HEK293T (cell line): Measurements from ENCODE around the gene LIMS2.

Source experiments
- CTCF ChIA-PET: fragments of 350-600 bp; formaldehyde crosslinking; extraction: SDS; loops from one replicate; lab custom pipeline; 2021; ENCODE audit warnings: antibody characterized with exemption, inconsistent platforms; lab: Yijun Ruan, JAX
- POLR2A ChIA-PET: fragments of 350-600 bp; formaldehyde crosslinking; extraction: SDS; loops from one replicate; lab custom pipeline; 2020; ENCODE audit warnings: antibody characterized with exemption, inconsistent platforms; lab: Yijun Ruan, JAX
- DNase-seq: peaks from one replicate; pipeline ENCODE4 v3.0.0; 2012; ENCODE audit warnings: mixed read lengths; ENCODE audit errors: extremely low spot score
- ARNT ChIP-seq: fragments of 450-650 bp; IDR thresholded peaks from 2 replicates; pipeline ENCODE4 v1.6.1; 2017; ENCODE audit warnings: mild to moderate bottlenecking
- BHLHE40 ChIP-seq: fragments of 450-650 bp; IDR thresholded peaks from 2 replicates; pipeline ENCODE4 v1.6.1; 2016; ENCODE audit warnings: mild to moderate bottlenecking, moderate library complexity, borderline replicate concordance
- CTBP1 ChIP-seq: fragments of 450-650 bp; IDR thresholded peaks from 2 replicates; pipeline ENCODE4 v1.6.1; 2016; ENCODE audit warnings: borderline replicate concordance
- ELF4 ChIP-seq: fragments of 450-650 bp; IDR thresholded peaks from 2 replicates; pipeline ENCODE4 v1.6.1; 2017; ENCODE audit warnings: antibody characterized with exemption
- FOXA1 ChIP-seq: fragments of 450-650 bp; IDR thresholded peaks from 2 replicates; pipeline ENCODE4 v1.6.1; 2016; ENCODE audit warnings: mild to moderate bottlenecking
- FOXK2 ChIP-seq: fragments of 450-650 bp; IDR thresholded peaks from 2 replicates; pipeline ENCODE4 v1.6.1; 2016; ENCODE audit warnings: mild to moderate bottlenecking
- FOXM1 ChIP-seq: fragments of 450-650 bp; IDR thresholded peaks from 2 replicates; pipeline ENCODE4 v1.6.1; 2017; ENCODE audit warnings: mild to moderate bottlenecking, borderline replicate concordance
- HDGF ChIP-seq: fragments of 450-650 bp; IDR thresholded peaks from 2 replicates; pipeline ENCODE4 v1.6.1; 2017; ENCODE audit warnings: antibody characterized with exemption, borderline replicate concordance
- L3MBTL2 ChIP-seq: fragments of 450-650 bp; conservative IDR thresholded peaks from 2 replicates; pipeline ENCODE4 v1.6.1; 2016; ENCODE audit warnings: mild to moderate bottlenecking
- LEF1 ChIP-seq: fragments of 450-650 bp; IDR thresholded peaks from 2 replicates; pipeline ENCODE4 v1.6.1; 2017; ENCODE audit warnings: mild to moderate bottlenecking, borderline replicate concordance
- NFRKB ChIP-seq: fragments of 450-650 bp; IDR thresholded peaks from 2 replicates; pipeline ENCODE4 v1.6.1; 2016; ENCODE audit warnings: mild to moderate bottlenecking, moderate library complexity
- PKNOX1 ChIP-seq: fragments of 450-650 bp; IDR thresholded peaks from 2 replicates; pipeline ENCODE4 v1.6.1; 2016
- SP1 ChIP-seq: fragments of 450-650 bp; IDR thresholded peaks from 2 replicates; pipeline ENCODE4 v1.6.1; 2017
- SUZ12 ChIP-seq: fragments of 450-650 bp; IDR thresholded peaks from 2 replicates; pipeline ENCODE4 v1.6.1; 2016; ENCODE audit warnings: mild to moderate bottlenecking
- TARDBP ChIP-seq: fragments of 450-650 bp; IDR thresholded peaks from 2 replicates; pipeline ENCODE4 v1.6.1; 2016
- ZNF384 ChIP-seq: fragments of 450-650 bp; IDR thresholded peaks from 2 replicates; pipeline ENCODE4 v1.6.1; 2016

LIMS2 gene

GRCh38 chr2:127657232-127657595 lies 18.1 kb downstream of the LIMS2 start:
- ChIA-PET POLR2A (no interaction called here), CTCF (no interaction called here)
- TF ChIP-seq PKNOX1 (no peak), SUZ12 (no peak), TARDBP (no peak)
- no peak for DNase-seq

- ChIA-PET CTCF (no interaction called here), POLR2A (no interaction called here)
- TF ChIP-seq HDGF: no peak
- no peak for DNase-seq
These were observed 18.6 kb downstream of the LIMS2 start for GRCh38 chr2:127656569-127657231.

- POLR2A ChIA-PET: no interaction called here
- CTCF ChIA-PET: interaction anchor here (0.9 to 1.2 kb wide), 2 partner anchors 64 kb away, joined by 3 read pairs; no protein-coding TSS in a partner anchor
- TF ChIP-seq NFRKB (no peak), CTBP1 (no peak), LEF1 (no peak), FOXM1 (no peak), PKNOX1 (no peak), HDGF (no peak), BHLHE40 (no peak), L3MBTL2 (no peak), ARNT (no peak), SP1 (no peak), ZNF384 (no peak), SUZ12 (no peak), ELF4 (no peak)
- DNase-seq: no peak
These were observed 19.9 kb downstream of the LIMS2 start for GRCh38 chr2:127655209-127656073.

- CTCF ChIA-PET: interaction anchor here (1.2 kb wide), 1 partner anchor 64 kb away, joined by 3 read pairs; no protein-coding TSS in a partner anchor
- DNase-seq: no peak
- POLR2A ChIA-PET: interaction anchor here (1.4 kb wide), 1 partner anchor 50 kb away, joined by 3 read pairs; no protein-coding TSS in a partner anchor
- TF ChIP-seq ARNT: no peak
- TF ChIP-seq NFRKB: no peak
These were observed 20.5 kb downstream of the LIMS2 start for GRCh38 chr2:127654838-127655175.

- CTCF ChIA-PET: interaction anchor here (1.2 kb wide), 1 partner anchor 63 kb away, joined by 3 read pairs; no protein-coding TSS in a partner anchor
- POLR2A ChIA-PET: interaction anchor here (1.4 kb wide), 1 partner anchor 50 kb away, joined by 3 read pairs; no protein-coding TSS in a partner anchor
- DNase-seq: no peak
- TF ChIP-seq LEF1 (no peak), SUZ12 (no peak), ARNT (no peak), ZNF384 (no peak), PKNOX1 (no peak), TARDBP (no peak), BHLHE40 (no peak), FOXM1 (no peak), HDGF (no peak), FOXK2 (no peak), CTBP1 (no peak), L3MBTL2 (no peak), FOXA1 (no peak)
These were observed 21.1 kb downstream of the LIMS2 start for GRCh38 chr2:127654084-127654837.

- no peak for TF ChIP-seq L3MBTL2
- no peak for TF ChIP-seq BHLHE40
- no peak for TF ChIP-seq TARDBP
- no peak for TF ChIP-seq ZNF384
- no peak for TF ChIP-seq FOXA1
- no peak for TF ChIP-seq LEF1
- no peak for TF ChIP-seq NFRKB
- no peak for TF ChIP-seq SUZ12
- no peak for TF ChIP-seq PKNOX1
- CTCF ChIA-PET: interaction anchor here (1.2 kb wide), 1 partner anchor 62 kb away, joined by 3 read pairs; no protein-coding TSS in a partner anchor
- no peak for DNase-seq
- POLR2A ChIA-PET: interaction anchor here (1.4 kb wide), 1 partner anchor 51 kb away, joined by 3 read pairs; no protein-coding TSS in a partner anchor
These were observed 21.8 kb downstream of the LIMS2 start for GRCh38 chr2:127653421-127654083.
